Activated CD8-positive, alpha-beta memory T cell treated with anti-CD3 and anti-CD28 coated beads, Interleukin-2, amount 50 U/mL, for 24 hours (primary cell): ENCODE results near the gene TNN.

Experiments
- DNase-seq: peaks from one replicate; pipeline ENCODE4 v3.0.0-alpha.2; 2020; ENCODE audit errors: extremely low read depth

TNN gene

DNA sequence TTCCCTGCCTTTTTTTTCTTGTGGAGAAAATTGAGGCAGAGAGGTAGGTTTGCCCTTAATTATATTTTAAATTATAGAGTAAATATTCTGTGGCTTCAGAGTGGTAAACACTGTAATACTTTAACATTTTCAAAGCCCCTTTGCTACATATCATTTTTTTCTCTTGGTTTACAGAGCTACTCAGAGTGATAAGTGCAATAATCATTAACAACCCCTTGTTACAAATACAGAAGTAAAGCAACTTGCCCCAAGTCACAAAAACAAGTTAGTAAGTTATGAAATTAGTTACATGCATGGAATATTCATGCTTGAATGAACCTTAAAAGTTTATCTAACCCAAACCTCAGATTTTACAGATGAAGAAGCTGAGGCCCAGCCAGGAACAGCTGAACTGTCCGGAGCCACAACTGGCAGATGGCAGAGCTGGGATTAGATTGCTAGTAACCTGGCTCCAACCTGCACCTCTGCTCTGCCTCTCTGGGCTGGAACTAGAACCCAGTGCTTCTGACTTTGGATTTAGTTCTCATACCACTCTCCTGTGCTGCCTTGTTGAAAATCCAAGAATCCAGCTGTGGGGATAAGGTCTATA lies 48.7 kb downstream of the TNN start:
- DNase-seq: no peak

DNA sequence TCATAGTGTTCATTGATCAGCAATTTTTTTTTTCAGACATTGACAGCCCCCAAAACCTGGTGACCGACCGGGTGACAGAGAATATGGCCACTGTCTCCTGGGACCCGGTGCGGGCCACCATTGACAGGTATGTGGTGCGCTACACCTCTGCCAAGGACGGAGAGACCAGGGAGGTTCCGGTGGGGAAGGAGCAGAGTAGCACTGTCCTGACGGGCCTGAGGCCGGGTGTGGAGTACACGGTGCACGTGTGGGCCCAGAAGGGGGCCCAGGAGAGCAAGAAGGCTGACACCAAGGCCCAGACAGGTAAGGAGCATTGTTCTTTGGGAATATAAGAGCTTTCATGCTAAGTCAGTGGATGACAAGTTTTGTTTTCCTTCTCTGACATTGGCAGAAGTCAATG lies 49.3 kb downstream of the TNN start:
- no peak for DNase-seq

GRCh38 chr1:175118375-175119367 lies 51.0 kb downstream of the TNN start:
- no peak for DNase-seq

GRCh38 chr1:175120511-175120910 lies 52.9 kb downstream of the TNN start:
- DNase-seq: no peak

- no peak for DNase-seq
These were observed 57.2 kb downstream of the TNN start for GRCh38 chr1:175124861-175125260.

DNA sequence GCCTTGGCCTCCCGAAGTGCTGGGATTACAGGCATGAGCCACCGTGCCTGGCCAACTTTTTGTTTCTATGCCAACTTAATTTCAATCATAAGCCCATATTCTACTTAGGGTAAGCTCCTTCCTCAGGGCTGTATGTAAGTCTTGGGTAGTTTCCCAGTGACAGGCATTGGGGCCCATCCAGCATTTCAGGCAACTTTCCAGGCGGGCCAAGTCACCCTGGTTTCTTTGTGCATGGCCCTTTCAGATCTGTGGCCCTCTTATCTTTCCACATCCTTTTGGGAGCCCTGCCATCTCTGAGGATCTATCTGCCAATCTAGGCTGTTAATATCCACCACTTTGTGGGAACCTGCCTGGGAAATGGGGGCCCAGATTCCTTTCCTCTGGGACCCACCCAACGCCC lies 58.7 kb downstream of the TNN start:
- DNase-seq: no peak

- DNase-seq: no peak
These were observed 59.9 kb downstream of the TNN start for GRCh38 chr1:175127565-175127964.

DNA sequence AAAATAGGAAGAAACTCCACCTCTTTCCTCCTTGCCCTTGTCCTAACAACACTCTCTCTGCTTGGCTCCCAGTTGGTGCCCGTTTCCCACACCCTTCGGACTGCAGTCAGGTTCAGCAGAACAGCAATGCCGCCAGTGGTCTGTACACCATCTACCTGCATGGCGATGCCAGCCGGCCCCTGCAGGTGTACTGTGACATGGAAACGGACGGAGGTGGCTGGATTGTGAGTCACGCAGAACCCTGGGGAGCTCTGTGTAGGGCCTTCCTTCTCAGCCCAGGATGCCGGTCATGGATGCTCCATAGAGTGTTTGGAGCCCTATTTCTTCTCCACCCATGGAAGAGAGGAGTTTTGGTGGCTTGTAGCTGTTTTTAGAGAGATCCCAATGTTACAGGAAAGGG lies 60.9 kb downstream of the TNN start:
- no peak for DNase-seq

- DNase-seq: no peak
These were observed 61.5 kb downstream of the TNN start for GRCh38 chr1:175129182-175129581.

GRCh38 chr1:175129644-175129996 lies 62.0 kb downstream of the TNN start:
- DNase-seq: no peak

- DNase-seq: no peak
These were observed 62.5 kb downstream of the TNN start for GRCh38 chr1:175129997-175130648.

DNA sequence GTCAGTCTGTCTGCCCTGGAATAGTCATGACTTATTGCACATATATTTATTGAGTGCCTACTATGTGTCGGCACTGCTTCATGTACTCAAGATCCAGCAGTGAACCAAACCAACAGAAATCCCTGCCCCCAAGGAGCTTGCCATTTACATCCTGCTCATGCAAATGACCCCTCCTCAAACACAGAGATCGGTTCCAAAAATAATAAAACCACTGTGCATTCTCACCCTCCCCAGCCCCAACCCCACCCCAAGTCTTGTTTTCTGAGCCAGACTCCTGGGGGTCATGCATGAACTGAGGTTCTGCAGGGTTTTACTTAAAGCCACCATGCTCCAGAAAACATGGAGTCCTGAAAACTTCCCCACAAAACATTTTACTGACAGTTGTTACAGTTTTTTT lies 63.0 kb downstream of the TNN start:
- DNase-seq: no peak

- no peak for DNase-seq
These were observed 63.5 kb downstream of the TNN start for GRCh38 chr1:175131095-175131494.

DNA sequence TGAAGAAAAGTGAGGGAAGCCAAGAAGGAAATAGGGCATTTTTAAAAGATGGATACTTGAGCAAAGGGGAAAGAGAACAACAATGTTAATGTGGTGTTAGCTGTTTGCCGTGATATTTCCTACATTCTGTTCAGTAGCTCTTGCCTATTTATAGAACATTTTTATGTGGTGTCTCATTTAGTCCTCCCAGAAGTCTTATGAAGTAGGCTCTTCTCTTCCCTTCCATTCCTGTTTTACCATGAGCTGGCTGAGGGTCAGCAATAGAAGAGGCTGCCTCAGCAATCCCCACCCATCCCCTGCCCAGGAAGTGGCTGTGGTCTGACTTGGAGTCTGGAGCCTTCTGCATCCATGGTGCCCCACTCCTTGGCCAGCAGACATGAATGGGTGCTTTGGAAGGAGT lies 64.8 kb downstream of the TNN start:
- DNase-seq: no peak

DNA sequence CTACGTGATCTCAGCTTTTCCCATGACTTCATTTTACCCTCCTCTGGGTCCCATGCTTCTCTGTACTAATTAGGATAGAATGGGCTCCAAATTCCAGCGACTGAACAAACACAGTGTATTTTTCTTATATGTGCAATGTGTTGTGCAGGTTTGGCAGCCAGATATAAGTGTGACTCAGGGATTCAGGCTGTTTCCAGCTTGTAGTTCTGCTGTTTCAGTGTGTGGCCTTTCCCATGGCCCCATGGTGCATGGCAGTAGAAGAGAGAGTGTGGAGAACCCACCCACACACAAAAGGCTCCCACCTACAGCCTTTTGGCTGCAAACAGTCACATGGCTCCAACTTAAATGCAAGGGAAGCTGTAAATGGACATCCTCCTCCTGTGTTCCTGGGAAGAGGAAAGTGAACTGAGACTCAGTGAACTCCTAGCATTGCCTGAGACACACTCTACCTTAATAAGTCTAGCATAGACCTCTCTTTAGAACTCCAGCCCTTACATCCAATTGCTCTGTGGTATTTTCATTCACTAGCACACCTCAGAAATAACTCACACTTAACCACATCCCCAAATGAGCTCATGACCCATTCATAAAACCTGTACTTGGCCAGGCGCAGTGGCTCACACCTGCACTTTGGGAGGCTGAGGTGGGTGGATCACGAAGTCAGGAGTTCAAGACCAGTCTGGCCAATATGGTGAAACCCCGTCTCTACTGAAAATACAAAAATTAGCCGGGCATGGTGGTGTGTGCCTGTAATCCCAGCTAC lies 66.2 kb downstream of the TNN start:
- DNase-seq: no peak

DNA sequence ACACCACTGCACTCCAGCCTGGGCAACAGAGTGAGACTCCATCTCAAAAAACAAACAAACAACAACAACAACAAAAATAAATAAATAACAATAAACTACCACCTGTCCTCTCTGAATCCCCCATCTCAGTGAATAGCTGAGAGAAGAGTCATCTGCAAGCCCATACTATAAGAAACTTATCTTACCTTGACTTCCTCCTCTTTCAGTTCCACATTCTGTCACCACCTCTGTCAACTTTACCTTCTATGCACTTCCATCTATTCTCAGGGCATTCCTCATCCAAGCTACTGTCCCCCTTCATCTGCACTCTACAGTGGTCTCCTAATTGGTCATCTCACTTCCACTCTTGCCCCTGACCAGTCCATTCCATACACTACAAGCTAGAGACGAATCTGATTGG lies 66.9 kb downstream of the TNN start:
- DNase-seq: no peak

- DNase-seq: no peak
These were observed 68.6 kb downstream of the TNN start for GRCh38 chr1:175136246-175136645.

DNA sequence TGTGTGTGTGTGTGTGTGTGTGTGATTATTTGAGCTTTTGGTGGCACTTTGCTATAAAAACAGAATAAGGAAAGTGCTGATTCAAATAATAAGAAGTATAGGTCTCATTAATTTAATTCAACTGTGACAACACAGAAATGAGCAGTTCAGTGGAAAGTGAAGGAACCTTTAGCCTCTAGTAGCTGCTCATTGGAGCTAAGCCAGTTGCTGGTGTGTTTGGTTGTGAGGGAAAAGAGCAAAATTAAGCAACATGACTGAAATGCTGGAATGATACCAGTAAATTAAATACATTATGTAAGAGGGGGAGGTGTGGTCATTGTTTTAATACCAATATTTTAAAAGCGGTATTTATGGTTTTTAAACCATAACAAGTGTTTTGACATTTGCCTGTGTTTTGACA lies 69.7 kb downstream of the TNN start:
- DNase-seq: no peak

GRCh38 chr1:175138579-175138978 lies 70.9 kb downstream of the TNN start:
- DNase-seq: no peak

- no peak for DNase-seq
These were observed 78.4 kb downstream of the TNN start for GRCh38 chr1:175145899-175146528.

- peak; percentile 42 for DNase-seq
These were observed 79.0 kb downstream of the TNN start for GRCh38 chr1:175146529-175147213.
